Muscle of leg (tissue), 16 donors: ENCODE results near the gene PCDHGA7. TPM values are rescaled to one million over a fixed set of nuclear protein-coding genes. Genes with fewer than 3 reads are reported as not detected.
"Not testable (repeated sequence)": the region's sequence is repeated elsewhere in the genome, so short reads cannot be mapped to it uniquely, and the experiment has no call there.

ENCODE experiments used
- DNase-seq: peaks from one replicate; pipeline ENCODE4 v3.0.0; 2013
- H3K27ac ChIP-seq: one replicate; pipeline ENCODE4 v1.5.1; 2013; ENCODE audit warnings: mild to moderate bottlenecking, low read length, control low read depth
- H3K27me3 ChIP-seq: one replicate; pipeline ENCODE4 v1.6.1; 2013; ENCODE audit warnings: low read length; ENCODE audit not compliant: control insufficient read depth, insufficient read depth
- H3K36me3 ChIP-seq: one replicate; pipeline ENCODE4 v1.6.1; 2013; ENCODE audit warnings: low read length; ENCODE audit not compliant: control insufficient read depth, insufficient read depth
- H3K4me1 ChIP-seq: one replicate; pipeline ENCODE4 v1.6.1; 2013; ENCODE audit warnings: low read length; ENCODE audit not compliant: control insufficient read depth, insufficient read depth
- H3K4me3 ChIP-seq: one replicate; pipeline ENCODE4 v1.5.1; 2013; ENCODE audit warnings: low read length, control low read depth
- H3K9me3 ChIP-seq: replicated peaks from 2 replicates; pipeline ENCODE4 v1.6.1; 2013; ENCODE audit warnings: low read depth, low read length; ENCODE audit not compliant: control insufficient read depth
- WGBS: methylation state at CpG from one replicate; pipeline ENCODE4 v1.1.5; 2013; ENCODE audit warnings: missing lambda C conversion rate; ENCODE audit not compliant: insufficient coverage; 5-methylcytosine and 5-hydroxymethylcytosine counted together
- long read RNA-seq, 11 donors: transcript quantifications; one replicate each; lab custom pipeline, GENCODE V29; 2026
- polyA plus RNA-seq, 8 donors: library from polyadenylated mRNA; unstranded; fragments of 120-200 nt; gene quantifications; one replicate each; pipeline versions ENCODE4 v1.2.1 to v1.2.3, GENCODE V29; 2013; ENCODE audit warnings: inconsistent platforms in 1 of 8, low replicate concordance in 1 of 8; ENCODE audit not compliant: insufficient read length in 8 of 8, insufficient read depth in 1 of 8
- total RNA-seq: library from RNA; stranded (reverse); fragments of 120-200 nt; gene quantifications from one replicate; pipeline ENCODE4 v1.2.4, GENCODE V29; 2013

The PCDHGA7 gene
- total RNA-seq, result 2.3 TPM
- 1 to 10 TPM; 1.2 to 2.4 (median 1.5) TPM for polyA plus RNA-seq
- long read RNA-seq, donor 1, result 0 reads
- long read RNA-seq, donor 2, result 0 reads
- long read RNA-seq, donor 3, full-length matches to known transcripts, result 2 of 2 reads
- long read RNA-seq, donor 3, partial matches to known transcripts, result 0 of 2 reads
- long read RNA-seq, donor 3, other reads (novel, unspliced or antisense), result 0 of 2 reads
- long read RNA-seq, donor 4, partial matches to known transcripts, result 0 of 1 reads
- long read RNA-seq, donor 4, other reads (novel, unspliced or antisense), result 0 of 1 reads
- long read RNA-seq, donor 5, full-length matches to known transcripts, result 2 of 2 reads
- long read RNA-seq, donor 5, partial matches to known transcripts, result 0 of 2 reads
- long read RNA-seq, donor 5, other reads (novel, unspliced or antisense), result 0 of 2 reads
- long read RNA-seq, donor 6, partial matches to known transcripts, result 0 of 1 reads
- long read RNA-seq, donor 6, other reads (novel, unspliced or antisense), result 0 of 1 reads
- long read RNA-seq, donor 7, partial matches to known transcripts, result 0 of 1 reads
- long read RNA-seq, donor 7, other reads (novel, unspliced or antisense), result 0 of 1 reads
- long read RNA-seq, donor 8, result 0 reads
- long read RNA-seq, donor 9, partial matches to known transcripts, result 0 of 1 reads
- long read RNA-seq, donor 9, other reads (novel, unspliced or antisense), result 0 of 1 reads
- long read RNA-seq, donor 10, partial matches to known transcripts, result 0 of 1 reads
- long read RNA-seq, donor 10, other reads (novel, unspliced or antisense), result 0 of 1 reads
- long read RNA-seq, donor 11, result 0 reads

- Histone ChIP-seq H3K4me3 (peak within 1 kb of the TSS; percentile 22), H3K9me3 (peaks cover 71% of the 10 kb centered on the region), H3K27me3 (peaks cover 5% of the 10 kb centered on the region), H3K4me1 (no peaks in the 10 kb centered on the region), H3K36me3 (no peaks in the 10 kb centered on the region), H3K27ac (no peak within 1 kb of the TSS)
- 13% methylated on average over 24 of the region's 37 CpGs for WGBS
- DNase-seq, result peak; percentile 4
These were observed at the start of gene PCDHGA7 for GRCh38 chr5:141382469-141383294. TSS of gene PCDHGA7 (plus strand) at chr5:141382742. CDS start at chr5:141382900, 158 bp downstream.

- no peaks in the 10 kb centered on the region for H3K4me1 ChIP-seq
- DNase-seq, result peak; percentile 38
- 15% methylated on average over 21 of the region's 27 CpGs for WGBS
- H3K9me3 ChIP-seq, result peaks cover 41% of the 10 kb centered on the region
- no peak within 1 kb of the TSS for H3K27ac ChIP-seq
- H3K36me3 ChIP-seq, result no peaks in the 10 kb centered on the region
- H3K27me3 ChIP-seq, result peaks cover 8% of the 10 kb centered on the region
- H3K4me3 ChIP-seq, result peak within 1 kb of the TSS; percentile 14
These were observed 43.8 kb upstream of the PCDHGA7 start, which contains the start of gene PCDHGA2 for GRCh38 chr5:141338538-141339306. TSS of gene PCDHGA2 (plus strand) at chr5:141338760.

GRCh38 chr5:141340781-141341354 lies 41.7 kb upstream of the PCDHGA7 start:
- not testable (repeated sequence) for H3K27me3 ChIP-seq, H3K4me1 ChIP-seq, DNase-seq, H3K4me3 ChIP-seq, H3K36me3 ChIP-seq, H3K27ac ChIP-seq
- peaks cover 55% of the 10 kb centered on the region for H3K9me3 ChIP-seq
- 82% methylated on average over 25 of the region's 45 CpGs for WGBS

GRCh38 chr5:141342773-141343172 lies 39.8 kb upstream of the PCDHGA7 start:
- peaks cover 59% of the 10 kb centered on the region for H3K9me3 ChIP-seq
- H3K4me1 ChIP-seq, result no peaks in the 10 kb centered on the region
- WGBS, result no CpG with 5 or more reads among the region's 1 CpG
- no peaks in the 10 kb centered on the region for H3K36me3 ChIP-seq
- no peak overlapping the region for H3K4me3 ChIP-seq
- no peak for DNase-seq
- peaks cover 8% of the 10 kb centered on the region for H3K27me3 ChIP-seq
- no peak overlapping the region for H3K27ac ChIP-seq

GRCh38 chr5:141343242-141343952 lies 39.1 kb upstream of the PCDHGA7 start, which contains the start of gene PCDHGA3:
TSS of gene PCDHGA3 (plus strand) at chr5:141343829. CDS start at chr5:141344034, 205 bp downstream.
- peaks cover 58% of the 10 kb centered on the region for H3K9me3 ChIP-seq
- H3K4me3 ChIP-seq, result no peak within 1 kb of the TSS
- peaks cover 8% of the 10 kb centered on the region for H3K27me3 ChIP-seq
- no peaks in the 10 kb centered on the region for H3K36me3 ChIP-seq
- H3K27ac ChIP-seq, result no peak within 1 kb of the TSS
- no peaks in the 10 kb centered on the region for H3K4me1 ChIP-seq
- 4% methylated on average over 4 of the region's 9 CpGs for WGBS
- DNase-seq, result peak; percentile 18

GRCh38 chr5:141343953-141344463 lies 38.5 kb upstream of the PCDHGA7 start:
- peaks cover 3% of the 10 kb centered on the region for H3K27me3 ChIP-seq
- H3K9me3 ChIP-seq, result peaks cover 56% of the 10 kb centered on the region
- H3K4me3 ChIP-seq, result no peak overlapping the region

GRCh38 chr5:141345327-141345726 lies 37.2 kb upstream of the PCDHGA7 start:
- no peaks in the 10 kb centered on the region for H3K4me1 ChIP-seq
- no peaks in the 10 kb centered on the region for H3K36me3 ChIP-seq
- DNase-seq, result no peak
- H3K27me3 ChIP-seq, result peaks cover 2% of the 10 kb centered on the region
- WGBS, result 50% methylated on average over 13 of the region's 20 CpGs
- H3K27ac ChIP-seq, result no peak overlapping the region
- H3K4me3 ChIP-seq, result no peak overlapping the region
- peaks cover 49% of the 10 kb centered on the region for H3K9me3 ChIP-seq

More at GRCh38 chr5:141343953-141344463, 38.5 kb upstream of the PCDHGA7 start:
- 25% methylated on average over 29 of the region's 31 CpGs for WGBS
- Histone ChIP-seq H3K27ac (no peak overlapping the region), H3K36me3 (no peaks in the 10 kb centered on the region), H3K4me1 (no peaks in the 10 kb centered on the region)
- DNase-seq, result no peak

- peaks cover 51% of the 10 kb centered on the region for H3K9me3 ChIP-seq
- H3K4me3 ChIP-seq, H3K4me1 ChIP-seq, H3K27me3 ChIP-seq, DNase-seq, H3K36me3 ChIP-seq, H3K27ac ChIP-seq: not testable (repeated sequence)
- WGBS, result 40% methylated on average over 1 of the region's 35 CpGs
These were observed 36.5 kb upstream of the PCDHGA7 start for GRCh38 chr5:141346017-141346416.
